Measurements from ENCODE around the gene HLA-DMA. TPM values are rescaled to one million over a fixed set of nuclear protein-coding genes. Genes with fewer than 3 reads are reported as not detected.

Gene HLA-DMA
- total and polyA plus RNA-seq, 2 of the 13 experiments (the other 11 are each of a cell fraction or from before 2014, with no cell fraction given) = 0.70 to 0.71 TPM

- peak; percentile 35; the same call in 1 of the 2 replicates for TF ChIP-seq ZNF609 (CRISPR knock-in tag; IDR thresholded peaks at IDR 0.05; ENCODE audit: borderline replicate concordance)
- TF ChIP-seq ELK4 (CRISPR knock-in tag; IDR thresholded peaks at IDR 0.05; ENCODE audit: borderline replicate concordance) = no peak
- peak; percentile 38; the same call in 1 of the 2 replicates for TF ChIP-seq IRF2 (CRISPR knock-in tag; IDR thresholded peaks at IDR 0.05)
- peak; percentile 42; the same call in 1 of the 2 replicates for TF ChIP-seq DPF2 (CRISPR knock-in tag; IDR thresholded peaks at IDR 0.05; ENCODE audit: borderline replicate concordance, low read depth)
- peak; percentile 46; the same call in 1 of the 2 replicates for TF ChIP-seq ZNF362 (CRISPR knock-in tag; IDR thresholded peaks at IDR 0.05; ENCODE audit: borderline replicate concordance)
- peak in 1 of 2 experiments; percentile 55; a peak in 2 of 4 replicates for TF ChIP-seq POLR2A (IDR thresholded peaks at IDR 0.05; ENCODE audit: insufficient read depth in 1 of 2, low read depth in 2 of 2, low read length in 2 of 2)
- no peak for TF ChIP-seq ZBTB40 (IDR thresholded peaks at IDR 0.05)
- peak; percentile 13; the same call in 1 of the 2 replicates for TF ChIP-seq ZBTB40 (CRISPR knock-in tag; IDR thresholded peaks at IDR 0.05)
- TF ChIP-seq ZNF256 (CRISPR knock-in tag; conservative IDR thresholded peaks at IDR 0.05) = peak; percentile 56; the same call in 1 of the 2 replicates
- 0 out of 2 replicates have a peak, but pooled peaks have one; percentile 25 for TF ChIP-seq KMT2A (CRISPR knock-in tag; IDR thresholded peaks at IDR 0.05)
- TF ChIP-seq PAWR (CRISPR knock-in tag; IDR thresholded peaks at IDR 0.05; ENCODE audit: borderline replicate concordance) = peak; percentile 86; the same call in 1 of the 2 replicates
- no peak for TF ChIP-seq KLF16 (CRISPR knock-in tag; IDR thresholded peaks at IDR 0.05)
- TF ChIP-seq SRY (CRISPR knock-in tag; IDR thresholded peaks at IDR 0.05) = peak; percentile 70; the same call in 1 of the 2 replicates
Measured at GRCh38 chr6:32971242-32971580, 18.3 kb upstream of the HLA-DMA start (continued).
